HepG2 (cell line): Measurements from ENCODE around the gene CCNQ. TPM values are rescaled to one million over a fixed set of nuclear protein-coding genes. Genes with fewer than 3 reads are reported as not detected.

Experiments
- CCDC6 ChIP-seq: sonication (generic); formaldehyde crosslinking; IDR thresholded peaks from 2 replicates; pipeline ENCODE4 v1.8.1; 2022; ENCODE audit warnings: mild to moderate bottlenecking, missing genetic modification reagents, moderate library complexity
- CEBPB ChIP-seq: IDR thresholded peaks from 2 replicates; pipeline ENCODE4 v1.6.1; 2011; ENCODE audit warnings: low read depth, low read length, improper control_type of control experiment, borderline replicate concordance
- HOXA7 ChIP-seq: sonication (generic); formaldehyde crosslinking; IDR thresholded peaks from 2 replicates; pipeline ENCODE4 v1.8.1; 2022; ENCODE audit warnings: mild to moderate bottlenecking, missing genetic modification reagents, moderate library complexity
- MXD1 ChIP-seq: sonication (generic); formaldehyde crosslinking; IDR thresholded peaks from 2 replicates; pipeline ENCODE4 v1.4.0; 2020; ENCODE audit warnings: mild to moderate bottlenecking, missing genetic modification reagents
- NFE2L2 ChIP-seq: fragments of 150-350 bp; IDR thresholded peaks from 2 replicates; pipeline ENCODE4 v1.6.1; 2014; ENCODE audit warnings: low read length
- NRL ChIP-seq: sonication (generic); formaldehyde crosslinking; IDR thresholded peaks from 2 replicates; pipeline ENCODE4 v1.5.0; 2020; ENCODE audit warnings: missing genetic modification reagents, mild to moderate bottlenecking, moderate library complexity, borderline replicate concordance
- PPARG ChIP-seq: conservative IDR thresholded peaks from 2 replicates; pipeline ENCODE4 v1.6.1; 2016; ENCODE audit warnings: missing biosample characterization, missing genetic modification reagents
- RBAK ChIP-seq: sonication (generic); formaldehyde crosslinking; IDR thresholded peaks from 2 replicates; pipeline ENCODE4 v1.5.1; 2020; ENCODE audit warnings: mild to moderate bottlenecking, missing genetic modification reagents
- SUZ12 ChIP-seq: fragments of 150-350 bp; IDR thresholded peaks from 2 replicates; pipeline ENCODE4 v1.6.1; 2014; ENCODE audit warnings: low read depth, low read length
- ZBTB46 ChIP-seq: sonication (generic); formaldehyde crosslinking; IDR thresholded peaks from 2 replicates; pipeline ENCODE4 v1.4.0; 2020; ENCODE audit warnings: mild to moderate bottlenecking, missing genetic modification reagents, borderline replicate concordance
- ZMYM4 ChIP-seq: sonication (generic); formaldehyde crosslinking; IDR thresholded peaks from 2 replicates; pipeline ENCODE4 v1.8.1; 2023; ENCODE audit warnings: mild to moderate bottlenecking, missing genetic modification reagents
- ZNF20 ChIP-seq: sonication (generic); formaldehyde crosslinking; IDR thresholded peaks from 2 replicates; pipeline ENCODE4 v1.4.0; 2020; ENCODE audit warnings: mild to moderate bottlenecking, moderate library complexity, missing genetic modification reagents
- ZNF597 ChIP-seq: sonication (generic); formaldehyde crosslinking; IDR thresholded peaks from 2 replicates; pipeline ENCODE4 v1.5.0; 2020; ENCODE audit warnings: missing genetic modification reagents
- polyA plus RNA-seq, 8 experiments: library from polyadenylated mRNA; depleted of rRNA in 3 of 8; stranded (reverse) in 7 of 8; unstranded in 1 of 8; fragments of >200 nt; fragmentation: Illumina TruSeq in 4 of 8; extraction: Trizol in 4 of 8; gene quantifications; 2 replicates each; pipeline versions ENCODE4 v1.2.1 to v1.2.3, GENCODE V29; 2011 to 2016; ENCODE audit warnings: low read depth in 4 of 8, missing spikeins in 1 of 8, mixed read lengths in 1 of 8; ENCODE audit not compliant: insufficient read depth in 1 of 8
- total RNA-seq, 5 experiments: library from RNA; depleted of rRNA; stranded (reverse); fragments of >200 nt; fragmentation: Illumina TruSeq; extraction: Trizol; gene quantifications; 2 replicates each; pipeline ENCODE4 v1.2.3, GENCODE V29; 2016; ENCODE audit warnings: low read depth in 1 of 5
- TF ChIP-seq, protein P1 (sequence below): sonication (generic); formaldehyde crosslinking; IDR thresholded peaks from 2 replicates; pipeline ENCODE4 v1.5.0; 2020; ENCODE audit warnings: missing genetic modification reagents
- TF ChIP-seq, protein P2 (sequence below): sonication (generic); formaldehyde crosslinking; IDR thresholded peaks from 2 replicates; pipeline ENCODE4 v1.4.0; 2020; ENCODE audit warnings: mild to moderate bottlenecking, missing genetic modification reagents

Gene CCNQ
- total and polyA plus RNA-seq, 2 of the 13 experiments (the other 11 are each of a cell fraction or from before 2014, with no cell fraction given) = 15.0 to 25.5 TPM

GRCh38 chrX:153627675-153628111 lies 28.8 kb upstream of the CCNQ start (continued):
- TF ChIP-seq ZNF20 (no peak), CEBPB (0 out of 2 replicates have a peak, but pooled peaks have one; percentile 5), RBAK (CRISPR knock-in tag) (no peak), CCDC6 (peak; percentile 74; the same call in 1 of the 2 replicates), PPARG (peak; percentile 52; the same call in 1 of the 2 replicates), ZNF597 (no peak), HOXA7 (CRISPR knock-in tag) (no peak), SUZ12 (no peak), NFE2L2 (no peak), MXD1 (CRISPR knock-in tag) (peak; percentile 78; the same call in 1 of the 2 replicates), NRL (CRISPR knock-in tag) (0 out of 2 replicates have a peak, but pooled peaks have one; percentile 25), ZMYM4 (peak; percentile 36; the same call in 1 of the 2 replicates), ZBTB46 (CRISPR knock-in tag) (no peak)
- TF ChIP-seq, protein P1, sequence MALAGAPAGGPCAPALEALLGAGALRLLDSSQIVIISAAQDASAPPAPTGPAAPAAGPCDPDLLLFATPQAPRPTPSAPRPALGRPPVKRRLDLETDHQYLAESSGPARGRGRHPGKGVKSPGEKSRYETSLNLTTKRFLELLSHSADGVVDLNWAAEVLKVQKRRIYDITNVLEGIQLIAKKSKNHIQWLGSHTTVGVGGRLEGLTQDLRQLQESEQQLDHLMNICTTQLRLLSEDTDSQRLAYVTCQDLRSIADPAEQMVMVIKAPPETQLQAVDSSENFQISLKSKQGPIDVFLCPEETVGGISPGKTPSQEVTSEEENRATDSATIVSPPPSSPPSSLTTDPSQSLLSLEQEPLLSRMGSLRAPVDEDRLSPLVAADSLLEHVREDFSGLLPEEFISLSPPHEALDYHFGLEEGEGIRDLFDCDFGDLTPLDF (CRISPR knock-in tag) = peak; percentile 38; the same call in 1 of the 2 replicates
- TF ChIP-seq, protein P2, sequence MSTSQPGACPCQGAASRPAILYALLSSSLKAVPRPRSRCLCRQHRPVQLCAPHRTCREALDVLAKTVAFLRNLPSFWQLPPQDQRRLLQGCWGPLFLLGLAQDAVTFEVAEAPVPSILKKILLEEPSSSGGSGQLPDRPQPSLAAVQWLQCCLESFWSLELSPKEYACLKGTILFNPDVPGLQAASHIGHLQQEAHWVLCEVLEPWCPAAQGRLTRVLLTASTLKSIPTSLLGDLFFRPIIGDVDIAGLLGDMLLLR (CRISPR knock-in tag) = peak; percentile 68; the same call in 1 of the 2 replicates
